Peyer's patch (tissue), 4 donors: ENCODE results near the gene ADAMTS10.
"Not testable (repeated sequence)": the region's sequence is repeated elsewhere in the genome, so short reads cannot be mapped to it uniquely, and the experiment has no call there.

ENCODE experiments used
- CTCF ChIP-seq, 6 experiments: fragments of 450-650 bp in 4 of 6; fragments of 200-600 bp in 2 of 6; sonication (generic) in 1 of 6; IDR thresholded peaks; one replicate each; pipeline ENCODE4 v1.5.1; 2017 to 2019; ENCODE audit warnings: antibody characterized with exemption in 6 of 6, mild to moderate bottlenecking in 3 of 6, moderate library complexity in 1 of 6
- POLR2A ChIP-seq, 2 donors: fragments of 450-650 bp; IDR thresholded peaks; one replicate each; pipeline ENCODE4 v1.5.1; 2017; ENCODE audit warnings: antibody characterized with exemption in 2 of 2, mild to moderate bottlenecking in 2 of 2, moderate library complexity in 2 of 2

- TF ChIP-seq CTCF, POLR2A (IDR thresholded peaks at IDR 0.05): not testable (repeated sequence)
Observed at GRCh38 chr19:8553729-8554128, 56.8 kb downstream of the ADAMTS10 start.
